HuH-7.5 (cell line): Measurements from ENCODE around the gene DNLZ.
"Not testable (repeated sequence)": the region's sequence is repeated elsewhere in the genome, so short reads cannot be mapped to it uniquely, and the experiment has no call there.

Experiments
- DNase-seq: peaks from one replicate; pipeline ENCODE4 v3.0.0; 2011; ENCODE audit warnings: low spot score

DNLZ gene

GRCh38 chr9:136331030-136331429 lies 32.5 kb downstream of the DNLZ start:
- DNase-seq, result no peak

GRCh38 chr9:136330406-136330990 lies 33.0 kb downstream of the DNLZ start:
- no peak for DNase-seq

- no peak for DNase-seq
Measured at GRCh38 chr9:136329636-136330405, 33.7 kb downstream of the DNLZ start.

GRCh38 chr9:136329211-136329627 lies 34.3 kb downstream of the DNLZ start:
- DNase-seq, result no peak

GRCh38 chr9:136328622-136329041 lies 34.9 kb downstream of the DNLZ start:
- DNase-seq, result no peak

- DNase-seq, result no peak
Measured at GRCh38 chr9:136328011-136328621, 35.4 kb downstream of the DNLZ start.

- peak; percentile 75 for DNase-seq
Measured at GRCh38 chr9:136327304-136327974, 36.1 kb downstream of the DNLZ start, which contains the start of gene GPSM1. Gene GPSM1, plus strand, starts transcription at chr9:136327539. Its CDS starts 157 bp downstream, at chr9:136327696.

GRCh38 chr9:136326761-136327303 lies 36.7 kb downstream of the DNLZ start:
- no peak for DNase-seq

GRCh38 chr9:136326061-136326760 lies 37.3 kb downstream of the DNLZ start:
- DNase-seq, result no peak

- no peak for DNase-seq
Measured at GRCh38 chr9:136325358-136325757, 38.2 kb downstream of the DNLZ start.

- no peak for DNase-seq
Measured at GRCh38 chr9:136324501-136325300, 38.8 kb downstream of the DNLZ start.

- DNase-seq, result no peak
Measured at GRCh38 chr9:136323371-136323789, 40.2 kb downstream of the DNLZ start.

- no peak for DNase-seq
Measured at GRCh38 chr9:136322756-136323330, 40.7 kb downstream of the DNLZ start.

GRCh38 chr9:136321561-136321960 lies 42.0 kb downstream of the DNLZ start:
- DNase-seq, result no peak

- DNase-seq, result not testable (repeated sequence)
Measured at GRCh38 chr9:136320972-136321371, 42.6 kb downstream of the DNLZ start.

GRCh38 chr9:136319955-136320354 lies 43.6 kb downstream of the DNLZ start:
- not testable (repeated sequence) for DNase-seq

- DNase-seq, result not testable (repeated sequence)
Measured at GRCh38 chr9:136319244-136319643, 44.3 kb downstream of the DNLZ start.

- no peak for DNase-seq
Measured at GRCh38 chr9:136318776-136319241, 44.7 kb downstream of the DNLZ start.

GRCh38 chr9:136318111-136318775 lies 45.3 kb downstream of the DNLZ start:
- DNase-seq, result no peak

- DNase-seq, result no peak
Measured at GRCh38 chr9:136317695-136318094, 45.8 kb downstream of the DNLZ start.
